ENCODE measurements around the gene SYNGR3. TPM values are rescaled to one million over a fixed set of nuclear protein-coding genes. Genes with fewer than 3 reads are reported as not detected.

SYNGR3 gene
- total and polyA plus RNA-seq, 12 donors, result 0.54 to 10.9 (median 2.8) TPM; not detected in 2

DNA sequence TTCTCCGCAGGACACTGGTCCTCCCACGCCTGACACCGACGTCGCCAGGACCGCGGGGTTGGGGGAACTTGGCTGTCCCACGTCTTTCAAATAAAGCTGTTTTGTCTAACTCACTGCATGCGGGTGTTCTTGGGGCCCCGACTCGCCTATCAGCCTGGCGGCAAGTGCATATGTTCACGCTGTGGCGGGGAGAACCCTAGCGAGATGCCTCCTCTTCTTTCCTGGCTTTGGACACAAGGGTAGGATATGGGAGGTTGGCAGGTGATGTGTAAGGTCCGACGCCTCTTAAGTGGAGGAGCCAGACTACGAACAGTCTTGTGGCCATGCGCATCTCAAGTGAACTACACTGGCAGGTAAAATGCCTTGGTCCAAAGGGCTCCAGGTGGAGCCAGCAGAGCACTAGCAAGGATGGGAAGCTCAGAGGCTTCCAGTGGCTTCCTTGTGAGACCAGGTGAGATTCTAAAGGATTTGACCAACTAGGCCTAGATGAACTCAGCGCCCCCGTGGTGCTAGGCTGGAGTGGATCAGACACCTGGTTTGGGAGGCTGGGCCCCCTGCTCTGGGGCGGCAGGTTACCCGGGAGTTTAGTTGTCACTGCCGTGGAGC lies 24.3 kb upstream of the SYNGR3 start:
- TF ChIP-seq, protein P1, sequence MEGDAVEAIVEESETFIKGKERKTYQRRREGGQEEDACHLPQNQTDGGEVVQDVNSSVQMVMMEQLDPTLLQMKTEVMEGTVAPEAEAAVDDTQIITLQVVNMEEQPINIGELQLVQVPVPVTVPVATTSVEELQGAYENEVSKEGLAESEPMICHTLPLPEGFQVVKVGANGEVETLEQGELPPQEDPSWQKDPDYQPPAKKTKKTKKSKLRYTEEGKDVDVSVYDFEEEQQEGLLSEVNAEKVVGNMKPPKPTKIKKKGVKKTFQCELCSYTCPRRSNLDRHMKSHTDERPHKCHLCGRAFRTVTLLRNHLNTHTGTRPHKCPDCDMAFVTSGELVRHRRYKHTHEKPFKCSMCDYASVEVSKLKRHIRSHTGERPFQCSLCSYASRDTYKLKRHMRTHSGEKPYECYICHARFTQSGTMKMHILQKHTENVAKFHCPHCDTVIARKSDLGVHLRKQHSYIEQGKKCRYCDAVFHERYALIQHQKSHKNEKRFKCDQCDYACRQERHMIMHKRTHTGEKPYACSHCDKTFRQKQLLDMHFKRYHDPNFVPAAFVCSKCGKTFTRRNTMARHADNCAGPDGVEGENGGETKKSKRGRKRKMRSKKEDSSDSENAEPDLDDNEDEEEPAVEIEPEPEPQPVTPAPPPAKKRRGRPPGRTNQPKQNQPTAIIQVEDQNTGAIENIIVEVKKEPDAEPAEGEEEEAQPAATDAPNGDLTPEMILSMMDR (IDR thresholded peaks at IDR 0.05), result no peak
- no peak for TF ChIP-seq POLR2A (IDR thresholded peaks at IDR 0.05)
- WGBS, 4 donors, result 14 to 28% (median 23%) methylated on average over 11 to 24 of the region's 24 CpGs
- peak overlapping the region; percentile 72 to 92 (median 90) for H3K4me3 ChIP-seq
- H3K9me3 ChIP-seq (replicated peaks in 1 of 3), result no peaks in the 10 kb centered on the region
- H3K36me3 ChIP-seq (replicated peaks in 1 of 2), result peaks cover 0 to 23% of the 10 kb centered on the region in 2 donors
- no peaks in the 10 kb centered on the region for H3K27me3 ChIP-seq
- intact Hi-C loops (cut with DNase I), result no loop called here
- H3K27ac ChIP-seq, result peak overlapping the region; percentile 85 to 98 (median 95)
- no peak for DNase-seq
- H3K4me1 ChIP-seq (replicated peaks in 1 of 2), result peaks cover 10 to 24% of the 10 kb centered on the region in 2 donors

DNA sequence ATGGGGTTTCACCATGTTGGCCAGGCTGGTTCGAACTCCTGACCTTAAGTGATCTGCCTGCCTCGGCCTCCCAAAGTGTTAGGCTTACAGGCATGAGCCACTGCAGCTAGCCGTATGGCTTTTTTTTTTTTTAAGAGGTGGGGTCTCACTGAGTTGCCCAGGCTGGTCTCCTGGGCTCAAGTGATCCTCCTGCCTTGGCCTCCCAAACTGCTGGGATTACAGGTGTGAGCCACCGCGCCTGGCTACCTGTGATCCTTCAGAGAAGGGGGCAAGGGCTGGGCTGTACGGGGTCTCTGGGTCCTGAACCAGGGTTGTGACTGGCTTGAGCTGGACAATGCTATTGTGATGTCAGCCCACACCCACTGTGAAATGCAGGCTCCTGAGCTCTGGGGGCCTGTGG lies 23.3 kb upstream of the SYNGR3 start, which contains the start of gene RNF151:
RNF151 (plus strand) TSS at position 397 of the 400 bp plus-strand sequence. CDS start 26 bp downstream, outside the sequence.
- intact Hi-C loops (cut with DNase I), result no loop called here
- H3K4me1 ChIP-seq (replicated peaks in 1 of 2), result peaks cover 10 to 29% of the 10 kb centered on the region in 2 donors
- H3K27me3 ChIP-seq, result no peaks in the 10 kb centered on the region
- peaks cover 0 to 19% of the 10 kb centered on the region in 2 donors for H3K36me3 ChIP-seq (replicated peaks in 1 of 2)
- WGBS, 4 donors, result 94 to 96% (median 95%) methylated on average over 3 to 6 of the region's 6 CpGs
- H3K27ac ChIP-seq, result peak within 1 kb of the TSS in 2 of 5 donors; percentile 95 to 96
- TF ChIP-seq, protein P1 (IDR thresholded peaks at IDR 0.05), result no peak
- TF ChIP-seq POLR2A (IDR thresholded peaks at IDR 0.05), result no peak
- peak within 1 kb of the TSS in 1 of 4 donors; percentile 90 for H3K4me3 ChIP-seq
- no peak for DNase-seq
- H3K9me3 ChIP-seq (replicated peaks in 1 of 3), result no peaks in the 10 kb centered on the region

GRCh38 chr16:1968146-1968953 lies 21.4 kb upstream of the SYNGR3 start:
- Histone ChIP-seq H3K36me3 (replicated peaks in 1 of 2) (peaks cover 0 to under 1% of the 10 kb centered on the region in 2 donors), H3K4me1 (replicated peaks in 1 of 2) (peaks cover 15 to 34% of the 10 kb centered on the region in 2 donors), H3K27me3 (no peaks in the 10 kb centered on the region), H3K9me3 (replicated peaks in 1 of 3) (no peaks in the 10 kb centered on the region), H3K4me3 (no peak overlapping the region), H3K27ac (no peak overlapping the region)
- WGBS, 4 donors, result 78 to 89% (median 87%) methylated on average over 10 to 41 of the region's 41 CpGs
- no peak for TF ChIP-seq POLR2A (IDR thresholded peaks at IDR 0.05)
- TF ChIP-seq, protein P1 (IDR thresholded peaks at IDR 0.05), result no peak
- intact Hi-C loops (cut with DNase I), result no loop called here
- DNase-seq, result no peak

DNA sequence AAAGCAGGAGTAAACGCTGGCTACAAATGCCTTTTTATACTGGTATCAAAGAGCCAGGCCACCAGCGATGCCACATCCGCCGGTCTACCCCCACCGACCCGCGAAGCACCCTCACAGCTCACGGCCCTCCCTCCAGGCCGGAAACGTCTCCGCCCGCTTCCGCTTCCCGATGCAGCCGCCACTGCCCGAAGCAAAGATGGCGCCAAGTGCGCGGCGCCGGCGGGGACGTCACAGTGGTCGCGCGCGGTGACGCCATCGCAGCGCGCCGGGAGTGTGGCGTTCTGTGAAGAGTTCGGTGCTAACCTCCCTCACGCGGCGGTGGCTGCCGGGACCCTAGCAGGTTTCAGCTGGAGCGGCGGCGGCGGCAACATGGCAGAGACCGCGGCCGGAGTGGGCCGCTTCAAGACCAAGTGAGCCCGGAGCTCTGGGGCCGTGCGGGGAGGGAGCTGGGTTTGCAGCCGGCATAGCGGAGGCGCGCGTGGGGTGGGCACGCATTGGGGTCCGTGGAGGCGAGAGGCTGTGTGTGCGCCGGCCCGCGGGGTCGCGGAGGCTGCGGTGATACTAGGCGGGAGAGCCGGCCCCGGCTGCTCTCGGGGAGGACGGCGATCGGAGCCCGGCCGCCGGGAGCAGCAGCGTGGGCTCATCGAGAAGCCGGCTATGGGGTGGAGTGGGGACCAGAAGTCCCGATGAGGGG lies 17.8 kb upstream of the SYNGR3 start, which contains the start of gene TBL3:
TBL3 (plus strand) TSS at position 258 of the 694 bp plus-strand sequence; CDS start at position 370, 112 bp downstream.
- WGBS, 4 donors, result 0% methylated on average over 1 to 78 of the region's 78 CpGs
- peaks cover 7 to 21% of the 10 kb centered on the region in 2 donors for H3K4me1 ChIP-seq (replicated peaks in 1 of 2)

More for the DNA sequence above, 17.8 kb upstream of the SYNGR3 start, which contains the start of gene TBL3:
- H3K4me3 ChIP-seq, result peak within 1 kb of the TSS; percentile 74 to 100 (median 93)
- no peaks in the 10 kb centered on the region for H3K27me3 ChIP-seq
- H3K36me3 ChIP-seq (replicated peaks in 1 of 2), result peaks cover 0 to 30% of the 10 kb centered on the region in 2 donors
- TF ChIP-seq POLR2A (IDR thresholded peaks at IDR 0.05), result peak; percentile 84 to 89
- TF ChIP-seq, protein P1 (IDR thresholded peaks at IDR 0.05), result no peak
- intact Hi-C loops (cut with DNase I), result no loop called here
- no peaks in the 10 kb centered on the region for H3K9me3 ChIP-seq (replicated peaks in 1 of 3)
- H3K27ac ChIP-seq, result peak within 1 kb of the TSS; percentile 16 to 96 (median 79)
- DNase-seq, result peak; percentile 92 to 96 (median 94)

Data from adrenal gland (tissue), 12 donors.